ENCODE measurements around the gene C12orf57.

C12orf57 gene

DNA sequence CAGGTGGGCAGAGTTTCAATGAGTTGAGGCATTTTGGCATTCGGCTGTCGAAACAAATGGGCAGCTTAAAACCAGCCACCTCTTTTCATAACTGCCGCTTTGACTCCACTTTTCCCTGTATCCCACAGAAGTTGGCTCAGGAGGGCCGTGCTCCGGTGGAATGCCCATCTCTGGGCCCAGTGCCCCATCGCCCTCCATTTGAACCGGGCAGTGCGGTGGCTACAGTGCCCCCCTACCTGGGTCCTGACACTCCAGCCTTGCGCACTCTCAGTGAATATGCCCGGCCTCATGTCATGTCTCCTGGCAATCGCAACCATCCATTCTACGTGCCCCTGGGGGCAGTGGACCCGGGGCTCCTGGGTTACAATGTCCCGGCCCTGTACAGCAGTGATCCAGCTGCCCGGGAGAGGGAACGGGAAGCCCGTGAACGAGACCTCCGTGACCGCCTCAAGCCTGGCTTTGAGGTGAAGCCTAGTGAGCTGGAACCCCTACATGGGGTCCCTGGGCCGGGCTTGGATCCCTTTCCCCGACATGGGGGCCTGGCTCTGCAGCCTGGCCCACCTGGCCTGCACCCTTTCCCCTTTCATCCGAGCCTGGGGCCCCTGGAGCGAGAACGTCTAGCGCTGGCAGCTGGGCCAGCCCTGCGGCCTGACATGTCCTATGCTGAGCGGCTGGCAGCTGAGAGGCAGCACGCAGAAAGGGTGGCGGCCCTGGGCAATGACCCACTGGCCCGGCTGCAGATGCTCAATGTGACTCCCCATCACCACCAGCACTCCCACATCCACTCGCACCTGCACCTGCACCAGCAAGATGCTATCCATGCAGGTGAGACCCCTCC, 5.2 kb upstream of the C12orf57 start:
- no peak for DNase-seq

DNA sequence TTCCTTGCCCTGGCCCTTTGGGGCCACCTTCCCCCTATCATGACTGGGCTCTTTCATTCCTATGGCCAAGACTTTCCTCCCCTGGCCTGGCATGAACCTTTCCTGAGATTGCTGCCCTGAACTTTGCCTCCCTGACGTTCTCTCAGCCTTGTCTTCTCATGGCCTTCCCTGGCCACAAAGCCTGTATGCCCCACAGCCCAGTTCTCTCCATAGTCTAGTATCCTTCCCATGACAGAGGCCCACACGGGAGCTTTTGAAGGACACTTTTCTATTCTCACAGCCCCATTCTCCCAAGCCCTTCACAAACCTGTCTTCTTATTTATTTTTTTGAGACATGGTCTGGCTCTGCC, 4.7 kb upstream of the C12orf57 start:
- DNase-seq, result no peak

DNA sequence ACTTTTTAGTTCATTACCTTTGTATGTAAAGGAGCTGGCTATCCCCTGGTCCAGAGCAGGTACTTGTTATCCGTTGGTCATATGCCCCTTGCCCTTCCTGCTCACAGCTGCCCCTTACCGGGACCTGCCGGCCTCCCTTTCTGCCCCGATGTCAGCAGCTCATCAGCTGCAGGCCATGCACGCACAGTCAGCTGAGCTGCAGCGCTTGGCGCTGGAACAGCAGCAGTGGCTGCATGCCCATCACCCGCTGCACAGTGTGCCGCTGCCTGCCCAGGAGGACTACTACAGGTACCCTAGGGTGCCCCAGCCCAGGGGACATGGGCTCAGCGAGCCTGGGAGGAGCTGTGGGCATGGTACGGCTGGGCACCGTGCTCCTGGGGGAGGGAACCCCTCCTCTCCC, 2.6 kb upstream of the C12orf57 start:
- no peak for DNase-seq

GRCh38 chr12:6941782-6942181, 2.0 kb upstream of the C12orf57 start:
- no peak for DNase-seq

- no peak for DNase-seq
Measured at GRCh38 chr12:6942331-6942665, 1.5 kb upstream of the C12orf57 start.

DNA sequence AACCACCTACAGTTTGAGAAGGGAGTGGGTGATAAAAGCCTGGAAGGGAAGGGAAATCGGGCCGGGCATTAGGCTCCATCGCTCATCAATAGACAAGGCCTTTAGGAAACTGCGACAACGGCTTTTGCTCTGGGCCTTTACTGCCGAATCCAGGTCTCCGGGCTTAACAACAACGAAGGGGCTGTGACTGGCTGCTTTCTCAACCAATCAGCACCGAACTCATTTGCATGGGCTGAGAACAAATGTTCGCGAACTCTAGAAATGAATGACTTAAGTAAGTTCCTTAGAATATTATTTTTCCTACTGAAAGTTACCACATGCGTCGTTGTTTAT, 467 bp upstream of the C12orf57 start:
- peak; percentile 93 for DNase-seq

- peak; percentile 91 for DNase-seq
Measured at GRCh38 chr12:6944381-6945186, 762 bp downstream of the C12orf57 start.

- no peak for DNase-seq
Measured at GRCh38 chr12:6945613-6946012, 1.8 kb downstream of the C12orf57 start.

GRCh38 chr12:6946033-6946919, 2.5 kb downstream of the C12orf57 start:
- DNase-seq, result peak; percentile 79

DNA sequence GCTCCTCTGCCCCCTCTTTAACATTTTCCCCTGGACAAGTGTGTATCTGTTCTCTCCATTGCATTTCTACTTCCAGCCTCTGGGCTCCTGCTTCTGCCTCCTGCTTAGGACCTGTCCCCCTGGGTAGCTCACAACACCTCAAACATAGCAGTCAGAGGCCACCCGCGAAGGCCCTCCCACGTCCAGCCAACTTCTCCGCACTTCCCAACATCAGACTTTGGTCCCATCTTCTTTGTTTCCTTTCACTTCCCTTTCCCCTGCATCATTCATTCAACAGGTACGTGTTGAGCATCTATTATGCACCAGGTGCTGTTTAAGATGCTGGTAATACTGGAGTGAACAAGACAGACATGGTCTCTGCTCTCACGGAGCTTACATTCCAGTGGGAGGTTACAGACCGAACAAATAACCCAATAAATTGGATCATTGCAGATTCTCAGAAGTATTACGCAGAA, 3.1 kb downstream of the C12orf57 start:
- DNase-seq, result no peak

DNA sequence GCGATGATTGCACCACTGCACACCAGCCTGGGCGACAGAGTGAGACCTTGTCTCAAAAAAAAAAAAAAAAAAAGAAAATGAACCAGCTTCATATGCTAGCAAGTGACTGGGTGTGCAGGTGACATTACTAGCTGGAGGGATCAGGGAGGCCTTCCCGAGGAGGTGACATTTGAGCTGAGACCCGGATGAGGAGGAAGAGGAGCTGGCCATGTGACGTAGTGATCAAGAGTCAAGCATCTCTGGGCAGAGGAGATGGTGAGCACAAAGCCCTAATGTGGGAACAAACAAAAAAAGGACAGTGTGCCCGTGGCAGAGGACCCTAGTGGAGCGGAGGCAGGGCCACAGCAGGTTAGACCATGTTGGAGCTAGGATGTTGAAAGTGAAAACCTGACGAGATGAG, 3.8 kb downstream of the C12orf57 start:
- DNase-seq, result no peak

- peak; percentile 59 for DNase-seq
Measured at GRCh38 chr12:6948873-6949594, 5.2 kb downstream of the C12orf57 start.

DNA sequence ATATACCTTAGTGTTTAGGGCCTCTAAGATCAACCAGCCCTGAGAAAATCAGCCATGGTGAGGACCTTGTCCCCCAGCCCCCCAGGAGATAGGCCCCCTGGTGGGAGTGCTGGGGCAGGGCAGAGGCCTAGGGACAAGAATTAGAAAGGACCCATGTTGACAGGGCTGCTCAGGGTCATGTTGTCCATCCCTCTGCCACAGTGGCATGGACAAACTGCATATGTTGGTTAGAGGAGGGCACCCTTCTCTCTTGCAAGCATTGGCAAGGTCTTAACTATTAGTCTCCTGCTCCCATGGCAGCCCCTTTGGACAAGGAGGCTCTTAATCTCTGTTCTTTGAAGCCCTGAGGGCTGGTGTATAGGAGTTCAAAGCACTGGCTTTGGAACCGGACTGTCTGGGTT, 6.6 kb downstream of the C12orf57 start:
- peak; percentile 60 for DNase-seq

GRCh38 chr12:6950811-6951540, 7.2 kb downstream of the C12orf57 start, which contains the start of gene PTPN6:
Gene PTPN6 (plus strand): TSS chr12:6951356. CDS start chr12:6951513, 157 bp downstream.
- peak; percentile 70 for DNase-seq

DNA sequence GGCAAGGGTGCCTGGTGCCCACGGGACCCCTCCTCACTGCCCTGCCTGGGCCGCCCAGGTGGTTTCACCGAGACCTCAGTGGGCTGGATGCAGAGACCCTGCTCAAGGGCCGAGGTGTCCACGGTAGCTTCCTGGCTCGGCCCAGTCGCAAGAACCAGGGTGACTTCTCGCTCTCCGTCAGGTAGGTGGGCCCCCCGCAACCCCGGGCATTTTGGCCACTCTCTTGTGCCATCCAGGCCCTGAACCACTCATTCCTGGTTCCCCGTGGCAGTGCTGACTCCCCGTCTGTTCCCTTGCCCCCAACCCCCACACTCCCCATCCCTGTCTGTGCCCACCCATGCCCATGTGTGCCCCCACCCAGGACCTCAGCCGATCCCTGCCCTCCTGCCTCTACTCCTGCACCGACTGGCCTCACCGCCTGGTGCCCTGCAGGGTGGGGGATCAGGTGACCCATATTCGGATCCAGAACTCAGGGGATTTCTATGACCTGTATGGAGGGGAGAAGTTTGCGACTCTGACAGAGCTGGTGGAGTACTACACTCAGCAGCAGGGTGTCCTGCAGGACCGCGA, 7.8 kb downstream of the C12orf57 start:
- DNase-seq, result peak; percentile 55

DNA sequence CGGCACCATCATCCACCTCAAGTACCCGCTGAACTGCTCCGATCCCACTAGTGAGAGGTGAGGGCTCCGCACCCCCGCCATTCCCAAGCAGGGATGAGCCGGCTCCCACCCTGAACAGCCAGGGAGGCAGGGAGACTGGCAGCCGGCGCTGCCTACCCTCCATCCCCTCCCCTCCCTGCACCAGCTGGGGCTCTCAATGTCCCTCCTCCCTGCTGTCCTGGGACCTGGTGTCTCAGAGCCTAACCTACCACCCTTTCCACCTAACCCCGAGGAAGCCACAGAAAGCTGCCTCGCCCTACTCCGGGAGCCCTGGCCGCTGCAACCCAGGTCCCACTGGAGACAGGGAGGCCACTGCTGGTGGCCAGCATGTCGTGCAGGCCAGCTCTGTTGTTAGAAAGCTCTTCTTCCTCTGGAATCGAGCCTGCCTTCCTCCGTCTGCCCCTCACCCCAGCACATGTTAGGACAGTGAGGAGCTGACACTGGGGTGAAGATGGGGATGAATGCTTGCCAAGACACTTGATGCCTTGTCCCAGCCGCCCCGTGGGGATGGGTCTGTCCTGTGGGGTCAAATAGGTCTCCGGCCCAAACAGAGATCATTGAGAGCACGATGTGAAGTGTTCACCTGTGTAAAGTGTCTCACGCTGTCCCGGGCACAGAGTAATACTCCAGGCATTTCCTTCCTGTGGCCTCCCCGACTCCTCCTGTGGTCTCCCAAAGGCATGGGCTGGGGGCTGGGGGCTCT, 8.5 kb downstream of the C12orf57 start:
- DNase-seq, result no peak

GRCh38 chr12:6952863-6953441, 9.1 kb downstream of the C12orf57 start:
- DNase-seq, result no peak

- peak; percentile 89 for DNase-seq
Measured at GRCh38 chr12:6953442-6954315, 9.9 kb downstream of the C12orf57 start.
